Panc1 (cell line): ENCODE data around the gene LHFPL5. TPM values are rescaled to one million over a fixed set of nuclear protein-coding genes. Genes with fewer than 3 reads are reported as not detected.

ENCODE experiments used
- ATAC-seq: fragments of 200-7000 bp; cut with Tn5 transposase; 2 replicates; pipeline ENCODE4 v1.9.1; 2020; ENCODE audit warnings: mild to moderate bottlenecking, moderate library complexity
- BruUV-seq: library from RNA; stranded (reverse); fragments of 400-500 nt; replicated peaks from 2 replicates; lab custom pipeline; 2021; lab: Mats Ljungman, UMichigan
- CTCF ChIA-PET: fragments of 300-600 bp; sonication (Branson Sonifier 250); formaldehyde crosslinking; loops from one replicate; lab custom pipeline; 2022; ENCODE audit warnings: antibody characterized with exemption; lab: Charles Lee
- POLR2A ChIA-PET: fragments of 300-600 bp; sonication (Branson Sonifier 250); formaldehyde crosslinking; loops from one replicate; lab custom pipeline; 2022; ENCODE audit warnings: antibody characterized with exemption; lab: Charles Lee
- DNase-seq: peaks from one replicate; pipeline ENCODE4 v3.0.0-alpha.2; 2010; ENCODE audit warnings: low read depth, low spot score
- H3K27ac ChIP-seq: 2 replicates; pipeline ENCODE4 v1.5.1; 2011; ENCODE audit warnings: mild to moderate bottlenecking, low read length, inconsistent platforms
- H3K27me3 ChIP-seq: fragments of 200-500 bp; sonication (Bioruptor generic); 2 replicates; pipeline ENCODE4 v1.6.0; 2014; ENCODE audit warnings: low read length, inconsistent platforms; ENCODE audit not compliant: control insufficient read depth, insufficient read depth
- H3K36me3 ChIP-seq: fragments of 200-500 bp; sonication (Bioruptor generic); 2 replicates; pipeline ENCODE4 v1.5.1; 2014; ENCODE audit warnings: inconsistent platforms, mild to moderate bottlenecking, low read length, moderate library complexity; ENCODE audit not compliant: control insufficient read depth, insufficient read depth
- H3K4me1 ChIP-seq: 2 replicates; pipeline ENCODE4 v1.5.1; 2011; ENCODE audit warnings: inconsistent platforms, mild to moderate bottlenecking, low read length, moderate library complexity; ENCODE audit not compliant: control insufficient read depth, insufficient read depth
- H3K4me3 ChIP-seq, 2 experiments: 2 replicates each; pipeline ENCODE4 v1.5.1; 2011 to 2012; ENCODE audit warnings: low read depth in 2 of 2, low read length in 2 of 2, mild to moderate bottlenecking in 2 of 2, inconsistent platforms in 1 of 2, moderate library complexity in 1 of 2
- H3K9me3 ChIP-seq: fragments of 200-500 bp; sonication (Bioruptor generic); 2 replicates; pipeline ENCODE4 v1.5.1; 2014; ENCODE audit warnings: low read depth, mild to moderate bottlenecking, inconsistent platforms, low read length, moderate library complexity; ENCODE audit not compliant: control insufficient read depth, insufficient read depth
- CTCF ChIP-seq: fragments of 450-650 bp; IDR thresholded peaks from 2 replicates; pipeline ENCODE4 v1.5.1; 2017; ENCODE audit warnings: mild to moderate bottlenecking
- POLR2AphosphoS5 ChIP-seq: IDR thresholded peaks from 2 replicates; pipeline ENCODE4 v1.6.1; 2012; ENCODE audit warnings: mild to moderate bottlenecking, low read depth, low read length, moderate library complexity
- REST ChIP-seq, 2 experiments: IDR thresholded peaks; 2 replicates each; pipeline ENCODE4 v1.6.1; 2011 to 2012; ENCODE audit warnings: low read depth in 2 of 2, control low read depth in 1 of 2, low read length in 1 of 2, mild to moderate bottlenecking in 1 of 2, moderate library complexity in 1 of 2; ENCODE audit not compliant: insufficient read depth in 1 of 2
- SIN3A ChIP-seq: IDR thresholded peaks from 2 replicates; pipeline ENCODE4 v1.6.1; 2012; ENCODE audit warnings: low read depth, mild to moderate bottlenecking, low read length, moderate library complexity, borderline replicate concordance; ENCODE audit not compliant: insufficient read depth
- TCF7L2 ChIP-seq: IDR thresholded peaks from 2 replicates; pipeline ENCODE4 v1.6.1; 2011; ENCODE audit warnings: mild to moderate bottlenecking, low read depth, low read length, inconsistent platforms
- in situ Hi-C: cut with HindIII; loops from 2 replicates; pipeline ENCODE4 v1.10.0; 2016; ENCODE audit warnings: low sequenced_read_pairs, low pct_unique_long_range_greater_than_20kb
- intact Hi-C: fragments of 100-400 bp; cut with micrococcal nuclease; formaldehyde crosslinking; loops from one replicate; pipeline ENCODE4 v1.10.0; 2022; ENCODE audit not compliant: unreplicated experiment
- total RNA-seq: library from RNA; stranded (reverse); gene quantifications from one replicate; pipeline ENCODE4 v1.2.1, GENCODE V29; 2021; ENCODE audit not compliant: unreplicated experiment

The LHFPL5 gene
- total RNA-seq, 1 experiment from 2014 or later = not detected

GRCh38 chr6:35839019-35839418 is 33.9 kb downstream of the LHFPL5 start:
- in situ Hi-C loops = no loop called here
- Histone ChIP-seq H3K4me3 (no peak overlapping the region), H3K27ac (no peak overlapping the region), H3K27me3 (no peaks in the 10 kb centered on the region), H3K36me3 (peaks cover 36% of the 10 kb centered on the region), H3K4me1 (no peaks in the 10 kb centered on the region), H3K9me3 (no peaks in the 10 kb centered on the region)
- no peak for DNase-seq
- intact Hi-C loops = no loop called here
- ChIA-PET POLR2A (no interaction called here), CTCF (no interaction called here)
- no peak for ATAC-seq
- no peak for TF ChIP-seq POLR2AphosphoS5
- no peak for TF ChIP-seq TCF7L2
- no peak for TF ChIP-seq SIN3A
- TF ChIP-seq REST (IDR thresholded peaks at IDR 0.05; ENCODE audit: insufficient read depth in 1 of 2, low read depth in 2 of 2, low read length in 1 of 2) = no peak
- no peak for TF ChIP-seq CTCF
- BruUV-seq = no TSS peak

GRCh38 chr6:35842381-35842780 is 37.2 kb downstream of the LHFPL5 start:
- peaks cover 27% of the 10 kb centered on the region for H3K36me3 ChIP-seq
- ChIA-PET POLR2A (no interaction called here), CTCF (no interaction called here)
- DNase-seq (no peak), ATAC-seq (no peak)
- in situ Hi-C loops (no loop called here), intact Hi-C loops (no loop called here)
- BruUV-seq = no TSS peak
- H3K27ac ChIP-seq = no peak overlapping the region
- H3K4me3 ChIP-seq = no peak overlapping the region
- no peaks in the 10 kb centered on the region for H3K9me3 ChIP-seq
- H3K4me1 ChIP-seq = no peaks in the 10 kb centered on the region
- TF ChIP-seq CTCF (no peak), SIN3A (no peak), TCF7L2 (no peak), POLR2AphosphoS5 (no peak), REST (IDR thresholded peaks at IDR 0.05; ENCODE audit: insufficient read depth in 1 of 2, low read depth in 2 of 2, low read length in 1 of 2) (no peak)
- no peaks in the 10 kb centered on the region for H3K27me3 ChIP-seq
